ENCODE measurements around the gene TET3. TPM values are rescaled to one million over a fixed set of nuclear protein-coding genes. Genes with fewer than 3 reads are reported as not detected.

Gene TET3
- total RNA-seq, 1 experiment from 2014 or later, result 2.4 TPM

GRCh38 chr2:73999881-74000597, 15.3 kb downstream of the TET3 start:
- Histone ChIP-seq H3K27ac (no peak overlapping the region), H3K9me3 (replicated peaks) (no peaks in the 10 kb centered on the region), H3K27me3 (replicated peaks) (no peaks in the 10 kb centered on the region; the same call in 1 of the 2 replicates), H3K36me3 (no peaks in the 10 kb centered on the region; the same call in 1 of the 2 replicates), H3K4me1 (replicated peaks) (peaks cover 23% of the 10 kb centered on the region), H3K4me3 (no peak overlapping the region)
- DNase-seq (ENCODE audit: low read depth in 1 of 2, low spot score in 2 of 2), result peak in 1 of 2 experiments; percentile 37

GRCh38 chr2:74000666-74001065, 16.0 kb downstream of the TET3 start:
- no peak for DNase-seq (ENCODE audit: low read depth in 1 of 2, low spot score in 2 of 2)
- Histone ChIP-seq H3K4me3 (no peak overlapping the region), H3K36me3 (no peaks in the 10 kb centered on the region; the same call in 1 of the 2 replicates), H3K27ac (no peak overlapping the region), H3K27me3 (replicated peaks) (no peaks in the 10 kb centered on the region; the same call in 1 of the 2 replicates), H3K4me1 (replicated peaks) (peaks cover 23% of the 10 kb centered on the region), H3K9me3 (replicated peaks) (no peaks in the 10 kb centered on the region)

- Histone ChIP-seq H3K27me3 (replicated peaks) (no peaks in the 10 kb centered on the region; the same call in 1 of the 2 replicates), H3K4me3 (no peak overlapping the region), H3K9me3 (replicated peaks) (no peaks in the 10 kb centered on the region), H3K36me3 (no peaks in the 10 kb centered on the region; the same call in 1 of the 2 replicates), H3K27ac (no peak overlapping the region), H3K4me1 (replicated peaks) (peaks cover 23% of the 10 kb centered on the region)
- no peak for DNase-seq (ENCODE audit: low read depth in 1 of 2, low spot score in 2 of 2)
Observed at GRCh38 chr2:74001121-74001520, 16.4 kb downstream of the TET3 start.

GRCh38 chr2:74001781-74002504, 17.2 kb downstream of the TET3 start:
- DNase-seq (ENCODE audit: low read depth in 1 of 2, low spot score in 2 of 2), result no peak
- Histone ChIP-seq H3K4me1 (replicated peaks) (peaks cover 25% of the 10 kb centered on the region), H3K27me3 (replicated peaks) (no peaks in the 10 kb centered on the region; the same call in 1 of the 2 replicates), H3K4me3 (peak overlapping the region; percentile 46), H3K27ac (no peak overlapping the region), H3K36me3 (no peaks in the 10 kb centered on the region; the same call in 1 of the 2 replicates), H3K9me3 (replicated peaks) (no peaks in the 10 kb centered on the region)

GRCh38 chr2:74002505-74003421, 18.1 kb downstream of the TET3 start:
- Histone ChIP-seq H3K4me3 (peak overlapping the region; percentile 46), H3K27ac (no peak overlapping the region)

GRCh38 chr2:74003494-74004211, 18.9 kb downstream of the TET3 start:
- peaks cover 27% of the 10 kb centered on the region for H3K4me1 ChIP-seq (replicated peaks)
- no peak overlapping the region for H3K27ac ChIP-seq
- H3K36me3 ChIP-seq, result no peaks in the 10 kb centered on the region; the same call in 1 of the 2 replicates
- no peaks in the 10 kb centered on the region for H3K9me3 ChIP-seq (replicated peaks)
- H3K4me3 ChIP-seq, result no peak overlapping the region
- no peaks in the 10 kb centered on the region; the same call in 1 of the 2 replicates for H3K27me3 ChIP-seq (replicated peaks)
- peak in 1 of 2 experiments; percentile 66 for DNase-seq (ENCODE audit: low read depth in 1 of 2, low spot score in 2 of 2)

More at GRCh38 chr2:74002505-74003421, 18.1 kb downstream of the TET3 start:
- no peaks in the 10 kb centered on the region for H3K9me3 ChIP-seq (replicated peaks)
- no peaks in the 10 kb centered on the region; the same call in 1 of the 2 replicates for H3K36me3 ChIP-seq
- H3K27me3 ChIP-seq (replicated peaks), result no peaks in the 10 kb centered on the region; the same call in 1 of the 2 replicates
- peak; percentile 82 to 84 for DNase-seq (ENCODE audit: low read depth in 1 of 2, low spot score in 2 of 2)
- H3K4me1 ChIP-seq (replicated peaks), result peaks cover 27% of the 10 kb centered on the region

GRCh38 chr2:74004212-74005182, 19.8 kb downstream of the TET3 start:
- Histone ChIP-seq H3K36me3 (no peaks in the 10 kb centered on the region; the same call in 1 of the 2 replicates), H3K27me3 (replicated peaks) (no peaks in the 10 kb centered on the region; the same call in 1 of the 2 replicates), H3K9me3 (replicated peaks) (no peaks in the 10 kb centered on the region), H3K4me3 (no peak overlapping the region), H3K4me1 (replicated peaks) (peaks cover 27% of the 10 kb centered on the region), H3K27ac (no peak overlapping the region)
- no peak for DNase-seq (ENCODE audit: low read depth in 1 of 2, low spot score in 2 of 2)

GRCh38 chr2:74005786-74006185, 21.1 kb downstream of the TET3 start:
- DNase-seq (ENCODE audit: low read depth in 1 of 2, low spot score in 2 of 2), result peak in 1 of 2 experiments; percentile 11
- H3K27ac ChIP-seq, result no peak overlapping the region
- H3K4me1 ChIP-seq (replicated peaks), result peaks cover 19% of the 10 kb centered on the region

GRCh38 chr2:74006459-74006858, 21.7 kb downstream of the TET3 start:
- Histone ChIP-seq H3K36me3 (no peaks in the 10 kb centered on the region; the same call in 1 of the 2 replicates), H3K4me1 (replicated peaks) (peaks cover 19% of the 10 kb centered on the region), H3K27ac (no peak overlapping the region), H3K4me3 (no peak overlapping the region), H3K27me3 (replicated peaks) (no peaks in the 10 kb centered on the region), H3K9me3 (replicated peaks) (no peaks in the 10 kb centered on the region)
- peak in 1 of 2 experiments; percentile 21 for DNase-seq (ENCODE audit: low read depth in 1 of 2, low spot score in 2 of 2)

More at GRCh38 chr2:74005786-74006185, 21.1 kb downstream of the TET3 start:
- no peaks in the 10 kb centered on the region for H3K9me3 ChIP-seq (replicated peaks)
- no peaks in the 10 kb centered on the region; the same call in 1 of the 2 replicates for H3K36me3 ChIP-seq
- H3K4me3 ChIP-seq, result no peak overlapping the region
- no peaks in the 10 kb centered on the region; the same call in 1 of the 2 replicates for H3K27me3 ChIP-seq (replicated peaks)

- Histone ChIP-seq H3K9me3 (replicated peaks) (no peaks in the 10 kb centered on the region), H3K27me3 (replicated peaks) (no peaks in the 10 kb centered on the region), H3K27ac (no peak overlapping the region), H3K36me3 (no peaks in the 10 kb centered on the region; the same call in 1 of the 2 replicates), H3K4me3 (no peak overlapping the region), H3K4me1 (replicated peaks) (peaks cover 16% of the 10 kb centered on the region)
- DNase-seq (ENCODE audit: low read depth in 1 of 2, low spot score in 2 of 2), result peak in 1 of 2 experiments; percentile 23
Observed at GRCh38 chr2:74007121-74007520, 22.4 kb downstream of the TET3 start.

- Histone ChIP-seq H3K4me1 (replicated peaks) (peaks cover 13% of the 10 kb centered on the region), H3K36me3 (no peaks in the 10 kb centered on the region; the same call in 1 of the 2 replicates), H3K9me3 (replicated peaks) (no peaks in the 10 kb centered on the region), H3K27me3 (replicated peaks) (no peaks in the 10 kb centered on the region), H3K4me3 (no peak overlapping the region), H3K27ac (no peak overlapping the region)
- peak in 1 of 2 experiments; percentile 3 for DNase-seq (ENCODE audit: low read depth in 1 of 2, low spot score in 2 of 2)
Observed at GRCh38 chr2:74007711-74008110, 23.0 kb downstream of the TET3 start.
